Right atrium auricular region (tissue), 2 donors: Measurements from ENCODE around the gene PIGO. TPM values are rescaled to one million over a fixed set of nuclear protein-coding genes. Genes with fewer than 3 reads are reported as not detected.
A peak's percentile ranks its signal among the peaks of the same experiment; 100 is the strongest.

Experiments used
- DNase-seq: peaks from one replicate; pipeline ENCODE4 v3.0.0-alpha.2; 2019; ENCODE audit warnings: low spot score
- H3K27ac ChIP-seq, 2 donors: fragments of 200-600 bp; sonication (generic); 1 replicate in 1 of 2; 2 replicates in 1 of 2; pipeline ENCODE4 v1.5.1; 2016 to 2019
- H3K27me3 ChIP-seq, 2 donors: fragments of 200-600 bp; sonication (generic); one replicate each; pipeline versions ENCODE4 v1.5.1 to v1.6.0; 2017 to 2019
- H3K36me3 ChIP-seq: fragments of 200-600 bp; sonication (generic); one replicate; pipeline ENCODE4 v1.5.1; 2016
- H3K4me1 ChIP-seq, 2 donors: fragments of 200-600 bp; sonication (generic); one replicate each; pipeline versions ENCODE4 v1.5.1 to v1.6.0; 2017 to 2019
- H3K4me3 ChIP-seq, 2 donors: fragments of 200-600 bp; sonication (generic); 1 replicate in 1 of 2; 2 replicates in 1 of 2; pipeline ENCODE4 v1.5.1; 2017 to 2019; ENCODE audit warnings: mild to moderate bottlenecking in 1 of 2, moderate library complexity in 1 of 2
- H3K9me3 ChIP-seq, 2 donors: fragments of 200-600 bp; sonication (generic); one replicate each; pipeline ENCODE4 v1.5.1; 2019
- total RNA-seq, 2 donors: library from RNA; depleted of rRNA; stranded (reverse); fragments of >200 nt; gene quantifications; one replicate each; pipeline ENCODE4 v1.1.0, GENCODE V29; 2016
- TF ChIP-seq, protein P1 (sequence below), 2 donors: fragments of 200-600 bp; sonication (generic); IDR thresholded peaks; one replicate each; pipeline ENCODE4 v1.5.1; 2019; ENCODE audit warnings: antibody characterized with exemption in 2 of 2

The PIGO gene
- total RNA-seq, 2 donors from 2014 or later: 9.0 to 12.3 TPM

DNA sequence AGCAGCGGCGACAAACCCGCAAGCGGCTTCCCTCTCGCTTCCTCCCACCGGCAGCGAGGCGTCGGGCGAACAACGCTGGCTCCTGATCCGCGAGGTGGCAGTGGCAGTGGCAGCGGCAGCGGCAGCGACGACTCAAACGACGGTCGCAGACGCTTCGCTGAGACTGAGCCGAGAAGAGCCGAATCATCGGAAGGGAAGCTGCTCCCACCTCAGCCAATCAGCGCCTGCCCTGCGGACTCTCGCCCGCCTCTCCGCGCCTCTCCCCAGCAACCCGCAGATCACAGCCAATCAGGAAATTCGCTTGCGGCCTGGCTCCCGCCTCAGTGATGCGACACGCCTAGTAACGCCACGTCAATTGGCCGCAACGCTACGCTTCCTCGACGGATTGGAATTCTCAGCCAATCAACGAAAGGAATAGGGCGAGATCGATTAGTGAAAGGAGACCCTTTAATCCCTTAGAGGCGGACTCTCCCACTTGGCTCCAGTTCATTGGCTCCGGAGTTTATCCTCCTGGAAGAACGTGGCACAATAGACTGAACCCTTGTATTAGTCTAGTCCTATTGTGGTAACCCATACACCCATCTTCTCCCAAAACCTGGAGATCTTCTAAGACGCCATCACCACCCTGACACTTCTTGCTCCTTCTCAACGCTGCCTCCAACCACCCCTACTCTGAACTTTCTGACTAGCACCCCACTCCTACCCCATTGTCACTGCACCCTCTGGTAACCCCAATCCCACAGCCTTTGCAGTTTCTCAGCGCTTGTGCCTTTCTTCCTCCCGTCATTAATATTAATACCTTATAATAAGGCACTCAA, 23.7 kb downstream of the PIGO start, which contains the start of gene VCP:
VCP (minus strand) TSS at position 165 of the 818 bp plus-strand sequence. CDS start 272 bp downstream, outside the sequence.
- H3K36me3 ChIP-seq: peaks cover 9% of the 10 kb centered on the region
- TF ChIP-seq, protein P1, sequence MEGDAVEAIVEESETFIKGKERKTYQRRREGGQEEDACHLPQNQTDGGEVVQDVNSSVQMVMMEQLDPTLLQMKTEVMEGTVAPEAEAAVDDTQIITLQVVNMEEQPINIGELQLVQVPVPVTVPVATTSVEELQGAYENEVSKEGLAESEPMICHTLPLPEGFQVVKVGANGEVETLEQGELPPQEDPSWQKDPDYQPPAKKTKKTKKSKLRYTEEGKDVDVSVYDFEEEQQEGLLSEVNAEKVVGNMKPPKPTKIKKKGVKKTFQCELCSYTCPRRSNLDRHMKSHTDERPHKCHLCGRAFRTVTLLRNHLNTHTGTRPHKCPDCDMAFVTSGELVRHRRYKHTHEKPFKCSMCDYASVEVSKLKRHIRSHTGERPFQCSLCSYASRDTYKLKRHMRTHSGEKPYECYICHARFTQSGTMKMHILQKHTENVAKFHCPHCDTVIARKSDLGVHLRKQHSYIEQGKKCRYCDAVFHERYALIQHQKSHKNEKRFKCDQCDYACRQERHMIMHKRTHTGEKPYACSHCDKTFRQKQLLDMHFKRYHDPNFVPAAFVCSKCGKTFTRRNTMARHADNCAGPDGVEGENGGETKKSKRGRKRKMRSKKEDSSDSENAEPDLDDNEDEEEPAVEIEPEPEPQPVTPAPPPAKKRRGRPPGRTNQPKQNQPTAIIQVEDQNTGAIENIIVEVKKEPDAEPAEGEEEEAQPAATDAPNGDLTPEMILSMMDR (IDR thresholded peaks at IDR 0.05): no peak

GRCh38 chr9:35071814-35072460, 24.5 kb downstream of the PIGO start:
- Histone ChIP-seq H3K27me3 (no peaks in the 10 kb centered on the region), H3K4me1 (peaks cover 0 to 43% of the 10 kb centered on the region in 2 donors), H3K9me3 (no peaks in the 10 kb centered on the region), H3K36me3 (peaks cover 17% of the 10 kb centered on the region), H3K27ac (peak overlapping the region; percentile 100), H3K4me3 (peak overlapping the region; percentile 99 to 100)
- TF ChIP-seq, protein P1 (IDR thresholded peaks at IDR 0.05): peak in 1 of 2 donors; percentile 60
- peak; percentile 89 for DNase-seq

More for the DNA sequence above, 23.7 kb downstream of the PIGO start, which contains the start of gene VCP:
- Histone ChIP-seq H3K4me1 (peaks cover 0 to 41% of the 10 kb centered on the region in 2 donors), H3K27ac (peak within 1 kb of the TSS; percentile 100), H3K9me3 (no peaks in the 10 kb centered on the region), H3K27me3 (no peaks in the 10 kb centered on the region), H3K4me3 (peak within 1 kb of the TSS; percentile 99 to 100)
- peak; percentile 99 for DNase-seq

DNA sequence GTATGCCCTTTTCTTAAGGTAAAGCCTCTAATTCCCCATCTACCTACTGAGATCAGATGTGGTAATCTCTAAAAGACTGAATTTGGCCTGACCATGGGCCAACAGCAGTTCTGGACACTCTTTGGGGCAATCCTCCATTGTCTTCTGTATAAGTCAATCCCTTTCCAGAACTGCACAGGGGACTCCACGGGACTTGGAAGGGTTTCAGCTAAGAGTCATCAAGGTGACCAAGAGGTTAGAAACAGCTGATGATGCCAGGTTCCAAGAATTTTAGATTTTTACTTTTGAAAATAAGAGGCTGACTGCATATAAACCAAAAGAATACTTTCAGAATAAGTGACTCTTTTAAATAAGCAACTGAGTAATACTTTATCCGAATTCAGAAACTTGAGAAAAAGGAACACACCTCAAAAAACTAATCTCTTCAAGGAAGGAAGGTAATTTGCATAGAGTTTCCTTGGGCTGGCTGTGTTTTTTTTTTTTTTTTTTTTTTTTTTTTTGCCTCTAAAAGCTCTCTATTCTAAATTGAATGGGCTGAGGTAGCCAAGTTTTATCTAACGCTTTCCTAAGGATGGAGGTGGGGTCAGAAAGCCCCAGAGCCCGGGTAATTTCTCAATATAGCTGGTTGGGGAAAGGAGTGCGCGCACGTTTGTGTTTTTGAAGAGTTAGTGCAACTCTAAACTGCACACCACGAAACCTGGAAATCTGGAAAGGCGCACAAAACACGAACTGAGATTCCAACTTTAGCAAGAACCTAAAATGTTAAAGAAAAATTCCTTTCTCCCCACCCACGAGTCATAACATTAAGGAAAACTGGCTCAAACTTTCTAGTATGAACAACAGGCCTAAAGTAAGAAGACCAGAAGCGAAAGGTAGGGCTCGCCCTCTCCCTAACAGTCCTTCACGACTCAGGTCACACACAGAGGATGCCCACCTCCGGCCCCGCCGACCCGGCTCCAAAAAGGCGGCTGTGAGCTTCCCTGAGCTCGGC, 25.3 kb downstream of the PIGO start:
- TF ChIP-seq, protein P1 (IDR thresholded peaks at IDR 0.05): no peak
- peaks cover 0 to 43% of the 10 kb centered on the region in 2 donors for H3K4me1 ChIP-seq
- no peaks in the 10 kb centered on the region for H3K9me3 ChIP-seq
- H3K27ac ChIP-seq: peak overlapping the region; percentile 100
- no peaks in the 10 kb centered on the region for H3K27me3 ChIP-seq
- H3K36me3 ChIP-seq: peaks cover 25% of the 10 kb centered on the region
- peak overlapping the region; percentile 99 to 100 for H3K4me3 ChIP-seq
- no peak for DNase-seq

DNA sequence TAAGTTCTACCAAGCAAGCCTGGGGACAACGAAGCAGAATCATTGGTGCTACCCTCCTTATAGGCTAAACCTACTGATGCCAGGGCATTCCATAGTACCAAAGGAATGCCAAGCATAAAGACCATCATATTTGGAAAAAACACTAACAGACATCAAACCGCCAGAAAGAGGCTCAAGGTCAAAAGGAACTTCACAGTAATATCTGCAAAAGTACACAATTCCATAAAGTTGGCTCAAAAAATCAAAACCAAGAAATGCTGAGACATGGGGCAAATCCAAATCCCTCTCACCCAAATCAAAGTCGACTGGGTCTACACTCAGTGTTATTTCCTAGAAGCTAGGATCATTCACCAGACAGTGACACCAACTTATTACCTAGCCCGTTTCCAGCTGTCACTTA, 27.4 kb downstream of the PIGO start:
- Histone ChIP-seq H3K9me3 (no peaks in the 10 kb centered on the region), H3K27me3 (no peaks in the 10 kb centered on the region), H3K4me1 (peaks cover 0 to 43% of the 10 kb centered on the region in 2 donors), H3K36me3 (peaks cover 46% of the 10 kb centered on the region), H3K4me3 (no peak overlapping the region), H3K27ac (peak overlapping the region in 1 of 2 donors; percentile 24)
- DNase-seq: no peak
- TF ChIP-seq, protein P1 (IDR thresholded peaks at IDR 0.05): no peak

- no peak overlapping the region for H3K4me3 ChIP-seq
- H3K27me3 ChIP-seq: no peaks in the 10 kb centered on the region
- no peak overlapping the region for H3K27ac ChIP-seq
- TF ChIP-seq, protein P1 (IDR thresholded peaks at IDR 0.05): no peak
- peaks cover 66% of the 10 kb centered on the region for H3K36me3 ChIP-seq
- no peaks in the 10 kb centered on the region for H3K9me3 ChIP-seq
- DNase-seq: no peak
- H3K4me1 ChIP-seq: peaks cover 0 to 35% of the 10 kb centered on the region in 2 donors
Observed at GRCh38 chr9:35067056-35067455, 29.3 kb downstream of the PIGO start.
